Cardiac muscle cell (in vitro differentiated cells and primary cell): ENCODE measurements around the gene GPR137. TPM values are rescaled to one million over a fixed set of nuclear protein-coding genes. Genes with fewer than 3 reads are reported as not detected.

Source experiments
- DNase-seq, 2 donors: peaks; one replicate each; pipeline versions ENCODE4 v3.0.0 to v3.0.0-alpha.2; 2010 to 2017; ENCODE audit warnings: low read depth in 1 of 2, low spot score in 1 of 2
- H3K27ac ChIP-seq: fragments of 200-600 bp; sonication (generic); 2 replicates; pipeline ENCODE4 v1.5.1; 2016
- H3K27me3 ChIP-seq: fragments of 200-600 bp; sonication (generic); 2 replicates; pipeline ENCODE4 v1.6.0; 2016; ENCODE audit warnings: control low read depth
- H3K36me3 ChIP-seq: fragments of 200-600 bp; sonication (generic); 2 replicates; pipeline ENCODE4 v1.5.1; 2016; ENCODE audit warnings: control low read depth
- H3K4me1 ChIP-seq: fragments of 200-600 bp; sonication (generic); 2 replicates; pipeline ENCODE4 v1.8.1; 2017; ENCODE audit warnings: low read depth, mild to moderate bottlenecking, mixed run types
- H3K4me3 ChIP-seq: fragments of 200-600 bp; sonication (generic); 2 replicates; pipeline ENCODE4 v1.5.1; 2016; ENCODE audit warnings: mild to moderate bottlenecking
- H3K9me3 ChIP-seq: fragments of 200-600 bp; sonication (generic); 2 replicates; pipeline ENCODE4 v1.5.1; 2017; ENCODE audit warnings: low read depth, mild to moderate bottlenecking, control low read depth
- CTCF ChIP-seq: IDR thresholded peaks from 2 replicates; pipeline ENCODE4 v1.5.1; 2012; ENCODE audit warnings: low read depth, mild to moderate bottlenecking, low read length
- polyA plus RNA-seq: library from polyadenylated mRNA; unstranded; fragments of >200 nt; fragmentation: Nextera tagmentation; extraction: Ambion mirVana; gene quantifications from 2 replicates; pipeline ENCODE4 v1.2.1, GENCODE V29; 2016
- total RNA-seq: library from RNA; depleted of rRNA; stranded (reverse); fragments of >200 nt; gene quantifications from 2 replicates; pipeline ENCODE4 v1.2.3, GENCODE V29; 2016

The GPR137 gene
- total and polyA plus RNA-seq, 2 experiments from 2014 or later: 37.7 to 82.6 TPM

- Histone ChIP-seq H3K4me1 (peaks cover 4% of the 10 kb centered on the region), H3K9me3 (no peaks in the 10 kb centered on the region), H3K27ac (no peak within 1 kb of the TSS), H3K36me3 (no peaks in the 10 kb centered on the region), H3K27me3 (peaks cover 70% of the 10 kb centered on the region), H3K4me3 (peak within 1 kb of the TSS; percentile 3)
- DNase-seq: no peak
- TF ChIP-seq CTCF: no peak
Measured at GRCh38 chr11:64299847-64300648, 14.4 kb downstream of the GPR137 start, which contains the start of gene CATSPERZ. Gene CATSPERZ, plus strand, starts transcription at chr11:64300358. Its CDS starts 53 bp downstream, at chr11:64300411.

GRCh38 chr11:64303109-64304031, 17.7 kb downstream of the GPR137 start:
- no peak for TF ChIP-seq CTCF
- Histone ChIP-seq H3K4me1 (peaks cover 11% of the 10 kb centered on the region), H3K4me3 (no peak overlapping the region), H3K27me3 (peaks cover 37% of the 10 kb centered on the region), H3K36me3 (no peaks in the 10 kb centered on the region), H3K9me3 (no peaks in the 10 kb centered on the region), H3K27ac (no peak overlapping the region)
- DNase-seq: no peak

- H3K4me3 ChIP-seq: peak overlapping the region; percentile 46
- H3K9me3 ChIP-seq: no peaks in the 10 kb centered on the region
- TF ChIP-seq CTCF: no peak
- H3K36me3 ChIP-seq: no peaks in the 10 kb centered on the region
- H3K27me3 ChIP-seq: peaks cover 31% of the 10 kb centered on the region
- peaks cover 11% of the 10 kb centered on the region for H3K4me1 ChIP-seq
- no peak for DNase-seq
- no peak overlapping the region for H3K27ac ChIP-seq
Measured at GRCh38 chr11:64304032-64304315, 18.3 kb downstream of the GPR137 start.

- DNase-seq: peak; percentile 93 to 95
- Histone ChIP-seq H3K4me1 (peaks cover 11% of the 10 kb centered on the region), H3K4me3 (peak overlapping the region; percentile 46), H3K9me3 (no peaks in the 10 kb centered on the region), H3K27me3 (peaks cover 25% of the 10 kb centered on the region), H3K36me3 (no peaks in the 10 kb centered on the region), H3K27ac (peak overlapping the region; percentile 94)
- TF ChIP-seq CTCF: peak; percentile 91
Measured at GRCh38 chr11:64304316-64305072, 18.8 kb downstream of the GPR137 start.

GRCh38 chr11:64305075-64305690, 19.5 kb downstream of the GPR137 start, which contains the start of gene ESRRA:
Gene ESRRA, plus strand, starts transcription at chr11:64305524. Its CDS starts 1,656 bp downstream, at chr11:64307180.
- peak; percentile 99 to 100 for DNase-seq
- peaks cover 11% of the 10 kb centered on the region for H3K4me1 ChIP-seq
- no peak for TF ChIP-seq CTCF
- H3K36me3 ChIP-seq: no peaks in the 10 kb centered on the region
- peak within 1 kb of the TSS; percentile 71 for H3K4me3 ChIP-seq
- peaks cover 18% of the 10 kb centered on the region for H3K27me3 ChIP-seq
- no peaks in the 10 kb centered on the region for H3K9me3 ChIP-seq
- H3K27ac ChIP-seq: peak within 1 kb of the TSS; percentile 94
